ENCODE results near the gene FXN.
"Not testable (repeated sequence)": the region's sequence is repeated elsewhere in the genome, so short reads cannot be mapped to it uniquely, and the experiment has no call there.

FXN gene

GRCh38 chr9:69020301-69021145 lies 15.0 kb upstream of the FXN start:
- in situ Hi-C loops (cut with MboI; ENCODE audit: low sequenced_read_pairs) = loop anchor here (25.0 kb wide), 2 partner anchors 308 to 508 kb away; partner anchors contain the start of gene PIP5K1B

GRCh38 chr9:69023650-69024049 lies 11.9 kb upstream of the FXN start:
- in situ Hi-C loops (cut with MboI; ENCODE audit: low sequenced_read_pairs) = loop anchor here (25.0 kb wide), 2 partner anchors 311 to 511 kb away; partner anchors contain the start of gene PIP5K1B

DNA sequence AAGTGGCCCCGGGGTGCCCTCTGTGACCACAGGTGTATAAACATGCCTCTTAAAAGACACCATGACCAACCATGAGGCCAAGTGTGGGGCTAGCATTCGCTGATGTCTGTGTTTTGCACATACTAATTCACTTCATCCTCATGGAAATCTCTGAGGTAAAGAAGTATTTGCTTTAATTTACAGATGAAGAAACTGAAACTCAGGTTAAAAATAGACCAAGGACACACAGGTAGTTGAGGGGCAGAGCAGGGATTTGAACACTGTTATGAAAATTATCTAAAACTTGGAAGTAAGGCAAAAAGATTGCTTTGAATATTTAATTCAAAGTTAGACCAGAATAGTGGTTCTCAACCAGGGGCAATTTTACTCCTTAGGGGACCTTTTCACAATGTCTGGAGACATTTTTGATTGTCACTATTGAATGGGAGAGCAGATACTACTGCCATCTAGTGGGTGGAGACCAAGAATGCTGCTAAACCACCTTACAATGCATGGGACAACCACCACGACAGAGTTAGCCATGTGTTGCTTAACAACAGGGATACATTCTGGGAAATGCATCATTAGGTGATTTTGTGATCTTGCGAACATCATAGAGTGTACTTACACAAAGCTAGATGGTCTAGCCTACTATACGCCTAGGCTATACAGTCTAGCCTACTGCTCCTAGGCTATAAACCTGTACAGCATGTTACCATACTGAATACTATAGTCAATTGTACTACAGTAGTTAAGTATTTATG lies 8.0 kb upstream of the FXN start:
- in situ Hi-C loops (cut with MboI; ENCODE audit: low sequenced_read_pairs) = no loop called here

DNA sequence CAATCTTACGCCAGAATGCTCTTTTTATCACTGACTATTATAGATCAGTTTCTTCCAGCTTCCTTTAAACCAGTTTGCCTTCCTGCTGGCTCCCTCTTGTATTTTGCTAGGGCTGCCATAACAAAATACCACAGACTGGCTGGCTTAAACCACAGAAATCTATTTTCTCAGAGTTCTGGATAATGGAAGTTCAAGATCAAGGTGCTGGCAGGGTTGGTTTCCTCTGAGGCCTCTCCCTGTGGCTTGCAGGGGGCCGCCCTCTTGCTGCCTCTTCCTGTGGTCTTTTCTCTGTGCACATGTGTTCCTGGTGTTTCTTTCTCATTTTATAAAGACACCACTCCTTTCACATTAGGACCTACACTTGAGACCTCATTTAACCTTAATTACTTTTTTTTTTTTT lies 6.8 kb upstream of the FXN start:
- in situ Hi-C loops (cut with MboI; ENCODE audit: low sequenced_read_pairs) = no loop called here

GRCh38 chr9:69029535-69029934 lies 6.0 kb upstream of the FXN start:
- in situ Hi-C loops (cut with MboI; ENCODE audit: low sequenced_read_pairs) = no loop called here

DNA sequence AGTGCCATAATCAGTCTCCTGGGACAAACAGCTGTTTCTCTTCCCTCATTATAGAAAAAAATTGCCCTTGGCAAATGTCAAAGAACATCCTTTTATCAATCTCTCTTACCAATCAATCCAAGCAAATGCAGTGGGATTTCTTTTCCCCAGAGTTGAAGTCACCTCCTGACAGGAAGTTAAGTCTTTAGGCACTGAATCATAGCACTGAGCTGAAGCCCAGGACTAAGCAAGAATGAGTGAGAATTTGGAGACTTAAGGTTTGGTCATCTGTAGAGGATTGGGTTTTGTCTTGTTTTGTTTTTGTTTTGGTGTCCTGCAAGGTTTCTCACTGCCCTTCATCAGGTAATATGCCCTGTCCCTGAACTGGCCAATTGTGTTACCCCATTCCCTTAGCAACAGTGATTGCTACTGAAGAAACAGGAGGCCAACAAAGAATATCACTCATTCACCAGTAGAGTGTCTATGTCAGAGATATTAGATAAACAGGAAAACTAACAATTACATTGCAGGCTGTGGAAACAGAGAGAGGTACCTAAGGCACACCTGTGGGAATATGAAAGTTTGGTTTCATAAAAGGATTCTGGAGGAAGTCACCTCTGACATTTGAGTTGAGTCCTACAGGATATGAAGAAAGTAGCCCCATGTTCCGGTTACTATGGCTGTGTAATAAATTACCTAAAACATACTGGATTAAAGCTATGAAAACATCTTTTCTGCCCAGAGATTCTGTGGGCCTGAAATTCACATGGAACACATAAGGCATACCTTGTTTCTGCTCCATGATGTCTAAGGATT lies 4.5 kb upstream of the FXN start:
- in situ Hi-C loops (cut with MboI; ENCODE audit: low sequenced_read_pairs) = no loop called here

- in situ Hi-C loops (cut with MboI; ENCODE audit: low sequenced_read_pairs) = no loop called here
Measured at GRCh38 chr9:69034071-69034470, 1.5 kb upstream of the FXN start.

GRCh38 chr9:69036309-69036708 lies 757 bp downstream of the FXN start:
- in situ Hi-C loops (cut with MboI; ENCODE audit: low sequenced_read_pairs) = no loop called here

DNA sequence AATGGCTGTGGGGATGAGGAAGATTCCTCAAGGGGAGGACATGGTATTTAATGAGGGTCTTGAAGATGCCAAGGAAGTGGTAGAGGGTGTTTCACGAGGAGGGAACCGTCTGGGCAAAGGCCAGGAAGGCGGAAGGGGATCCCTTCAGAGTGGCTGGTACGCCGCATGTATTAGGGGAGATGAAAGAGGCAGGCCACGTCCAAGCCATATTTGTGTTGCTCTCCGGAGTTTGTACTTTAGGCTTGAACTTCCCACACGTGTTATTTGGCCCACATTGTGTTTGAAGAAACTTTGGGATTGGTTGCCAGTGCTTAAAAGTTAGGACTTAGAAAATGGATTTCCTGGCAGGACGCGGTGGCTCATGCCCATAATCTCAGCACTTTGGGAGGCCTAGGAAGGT lies 1.2 kb downstream of the FXN start:
- in situ Hi-C loops (cut with MboI; ENCODE audit: low sequenced_read_pairs) = no loop called here

GRCh38 chr9:69040646-69041045 lies 5.1 kb downstream of the FXN start:
- in situ Hi-C loops (cut with MboI; ENCODE audit: low sequenced_read_pairs) = no loop called here

- in situ Hi-C loops (cut with MboI; ENCODE audit: low sequenced_read_pairs) = no loop called here
Measured at GRCh38 chr9:69044240-69045219, 9.0 kb downstream of the FXN start.

DNA sequence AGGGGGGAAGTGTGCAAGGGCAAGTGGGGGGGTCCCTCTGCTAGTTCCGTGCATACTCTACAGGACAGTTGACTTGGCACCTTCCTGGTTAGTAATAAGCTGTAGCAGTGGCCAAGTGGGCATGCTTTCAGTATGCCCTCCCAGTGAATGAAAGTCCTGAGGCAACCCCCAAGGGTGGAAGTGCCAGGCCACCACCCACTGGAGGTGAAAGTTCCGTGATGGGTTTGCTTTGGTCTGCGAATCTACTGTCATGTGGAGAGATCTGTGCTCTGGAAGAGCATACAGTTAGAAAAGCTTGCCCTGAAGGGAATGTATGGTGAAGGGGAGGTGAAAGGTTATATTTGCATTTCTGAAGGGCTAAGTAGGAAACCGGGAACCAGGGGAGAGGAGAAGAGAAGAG lies 10.3 kb downstream of the FXN start:
- in situ Hi-C loops (cut with MboI; ENCODE audit: low sequenced_read_pairs) = no loop called here

DNA sequence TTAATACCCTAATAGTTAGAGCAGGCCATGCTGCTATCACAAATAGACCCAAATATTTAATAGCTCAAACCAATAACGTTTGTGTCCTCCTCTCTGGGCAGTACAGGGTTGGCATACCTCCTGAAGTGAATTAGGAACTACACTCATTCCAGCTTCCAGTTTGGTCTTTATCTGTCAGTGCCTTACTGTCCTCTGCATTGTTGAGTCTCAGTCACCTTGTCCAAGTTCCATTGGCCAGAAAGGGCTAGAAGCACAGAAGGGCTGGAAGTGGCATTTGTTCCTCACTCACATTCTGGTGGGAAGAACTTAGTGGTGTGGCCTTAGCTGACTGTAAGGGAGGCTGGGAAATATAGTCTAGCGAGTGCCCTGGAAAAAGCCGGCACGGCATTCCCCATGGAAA lies 11.2 kb downstream of the FXN start:
- in situ Hi-C loops (cut with MboI; ENCODE audit: low sequenced_read_pairs) = no loop called here

- in situ Hi-C loops (cut with MboI; ENCODE audit: low sequenced_read_pairs) = no loop called here
Measured at GRCh38 chr9:69047371-69047770, 11.8 kb downstream of the FXN start.

GRCh38 chr9:69049094-69049493 lies 13.5 kb downstream of the FXN start:
- in situ Hi-C loops (cut with MboI; ENCODE audit: low sequenced_read_pairs) = no loop called here

- in situ Hi-C loops (cut with MboI; ENCODE audit: low sequenced_read_pairs) = not testable (repeated sequence)
Measured at GRCh38 chr9:69050936-69051335, 15.4 kb downstream of the FXN start.

DNA sequence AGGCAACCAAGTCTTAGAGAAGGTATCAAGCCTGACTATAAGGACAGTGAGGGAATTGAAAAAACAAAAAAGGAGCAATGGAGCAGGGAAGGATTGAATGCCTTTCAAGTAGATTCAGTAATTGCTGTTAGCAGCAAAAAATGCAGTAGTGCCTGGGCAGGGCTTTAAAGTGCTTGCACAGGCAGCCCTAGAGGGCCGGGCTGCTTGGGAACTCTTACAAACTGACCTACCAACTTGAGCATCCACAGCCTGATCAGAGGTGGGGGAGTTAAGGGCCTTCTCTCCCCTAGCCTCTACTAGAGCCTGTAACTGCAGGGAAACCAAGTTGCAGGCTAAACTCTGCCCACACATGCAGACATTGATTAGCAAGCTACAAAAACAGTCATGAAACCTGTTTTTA lies 19.4 kb downstream of the FXN start:
- in situ Hi-C loops (cut with MboI; ENCODE audit: low sequenced_read_pairs) = no loop called here

DNA sequence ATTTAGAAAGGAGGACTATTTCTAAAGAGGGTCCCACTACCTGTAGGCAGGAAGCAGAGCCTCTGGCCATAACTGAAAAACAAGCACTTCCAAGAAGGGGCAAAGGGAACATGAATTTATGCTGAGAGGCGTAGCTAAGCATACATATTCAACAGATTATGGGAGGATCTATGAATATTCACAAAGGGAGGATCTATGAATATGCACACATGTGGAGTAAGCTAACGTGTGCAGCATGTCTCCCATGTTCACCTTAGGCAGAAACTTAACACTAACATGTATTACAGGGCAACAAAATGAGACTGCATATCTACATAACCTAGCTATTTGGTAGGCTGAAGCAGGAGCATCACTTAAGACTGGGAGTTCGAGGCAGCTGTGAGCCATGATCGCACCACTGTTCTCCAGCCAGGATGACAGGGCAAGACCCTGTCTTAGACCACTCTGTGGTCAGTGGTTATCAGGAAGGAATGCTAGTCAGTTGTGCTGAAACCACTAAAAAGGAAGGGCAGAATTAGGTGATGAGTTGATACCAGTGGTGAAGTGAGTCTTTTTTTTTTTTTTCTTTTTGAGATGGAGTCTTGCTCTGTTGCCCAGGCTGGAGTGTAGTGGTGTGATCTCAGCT lies 20.8 kb downstream of the FXN start:
- in situ Hi-C loops (cut with MboI; ENCODE audit: low sequenced_read_pairs) = no loop called here

GRCh38 chr9:69058101-69058500 lies 22.5 kb downstream of the FXN start:
- in situ Hi-C loops (cut with MboI; ENCODE audit: low sequenced_read_pairs) = no loop called here

DNA sequence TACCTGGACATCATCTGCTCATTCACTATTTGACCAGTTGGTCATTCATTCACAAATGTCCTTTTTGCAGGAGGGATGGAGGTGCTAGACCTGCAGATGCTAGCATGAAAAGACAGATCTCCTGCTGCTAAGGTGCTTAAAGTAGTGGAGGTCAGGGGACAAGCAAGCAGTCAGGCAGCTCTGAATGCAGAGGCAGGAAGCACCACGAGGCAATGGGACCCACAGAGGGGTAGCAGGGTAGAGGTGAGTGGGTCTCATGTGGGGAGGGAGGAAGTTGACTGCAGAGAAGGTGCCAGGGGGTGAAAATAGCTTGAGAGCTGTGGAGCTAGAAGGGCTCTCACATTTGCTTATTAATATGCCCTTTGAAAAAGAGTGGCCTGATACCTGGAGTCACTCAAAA lies 25.2 kb downstream of the FXN start:
- in situ Hi-C loops (cut with MboI; ENCODE audit: low sequenced_read_pairs) = loop anchor here (5.0 kb wide), 1 partner anchor 137 kb away; no protein-coding TSS in a partner anchor
